Metanephros (tissue), 2 donors: ENCODE results near the gene ZNF213. TPM values are rescaled to one million over a fixed set of nuclear protein-coding genes. Genes with fewer than 3 reads are reported as not detected.

Experiments used
- small RNA-seq: library from RNA; depleted of rRNA; stranded (forward); fragments of <200 nt; gene quantifications from one replicate; pipeline ENCODE3, GENCODE V24; 2014; ENCODE audit warnings: low replicate concordance
- total RNA-seq: library from RNA; depleted of rRNA; stranded (reverse); fragments of >200 nt; gene quantifications from one replicate; pipeline ENCODE4 v1.2.3, GENCODE V29; 2014

The ZNF213 gene, protein sequence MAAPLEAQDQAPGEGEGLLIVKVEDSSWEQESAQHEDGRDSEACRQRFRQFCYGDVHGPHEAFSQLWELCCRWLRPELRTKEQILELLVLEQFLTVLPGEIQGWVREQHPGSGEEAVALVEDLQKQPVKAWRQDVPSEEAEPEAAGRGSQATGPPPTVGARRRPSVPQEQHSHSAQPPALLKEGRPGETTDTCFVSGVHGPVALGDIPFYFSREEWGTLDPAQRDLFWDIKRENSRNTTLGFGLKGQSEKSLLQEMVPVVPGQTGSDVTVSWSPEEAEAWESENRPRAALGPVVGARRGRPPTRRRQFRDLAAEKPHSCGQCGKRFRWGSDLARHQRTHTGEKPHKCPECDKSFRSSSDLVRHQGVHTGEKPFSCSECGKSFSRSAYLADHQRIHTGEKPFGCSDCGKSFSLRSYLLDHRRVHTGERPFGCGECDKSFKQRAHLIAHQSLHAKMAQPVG
- total RNA-seq = 13.0 TPM

DNA sequence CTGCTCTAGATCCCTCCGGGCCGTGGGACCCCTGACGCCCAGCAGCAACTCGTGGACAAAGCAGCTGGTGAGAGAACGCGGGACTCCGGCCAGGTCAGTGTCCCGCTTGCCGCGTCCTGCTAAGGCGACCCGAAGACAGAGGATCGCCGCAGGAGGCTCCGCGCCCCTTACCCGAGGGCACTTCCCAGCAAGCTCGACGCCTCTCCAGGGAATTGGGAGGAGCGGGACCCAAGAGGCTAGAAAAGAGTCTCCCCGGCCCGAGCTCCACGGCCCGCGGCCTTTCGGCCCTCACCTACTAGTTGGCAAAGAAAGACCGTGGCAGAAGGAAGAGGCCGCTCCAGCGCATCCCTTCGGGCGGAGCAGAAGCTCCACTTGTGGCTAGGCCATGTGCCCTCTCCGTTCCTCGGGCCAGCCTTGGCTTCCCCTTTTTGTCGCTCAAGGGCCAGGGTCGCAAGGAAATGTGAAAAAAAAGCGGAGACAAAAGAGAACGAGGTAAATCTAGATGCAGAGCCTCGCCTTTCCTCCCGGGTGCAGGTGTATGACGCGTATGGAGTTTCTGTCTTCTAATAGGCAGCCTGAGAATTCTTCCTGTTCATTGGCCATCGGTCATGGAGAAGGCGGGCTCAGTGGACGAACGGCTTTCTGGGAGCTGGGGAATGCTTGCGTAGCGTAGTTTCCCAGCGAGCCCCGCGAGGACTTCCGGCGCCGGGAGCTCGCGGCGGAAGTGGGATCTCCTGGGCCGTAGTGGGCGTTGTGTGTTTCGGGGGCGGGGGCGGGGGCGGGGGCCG is at the start of gene ZNF213:
Gene ZNF213 (plus strand): TSS at position 692 of the 788 bp plus-strand sequence. CDS start 2,252 bp downstream, outside the sequence.

DNA sequence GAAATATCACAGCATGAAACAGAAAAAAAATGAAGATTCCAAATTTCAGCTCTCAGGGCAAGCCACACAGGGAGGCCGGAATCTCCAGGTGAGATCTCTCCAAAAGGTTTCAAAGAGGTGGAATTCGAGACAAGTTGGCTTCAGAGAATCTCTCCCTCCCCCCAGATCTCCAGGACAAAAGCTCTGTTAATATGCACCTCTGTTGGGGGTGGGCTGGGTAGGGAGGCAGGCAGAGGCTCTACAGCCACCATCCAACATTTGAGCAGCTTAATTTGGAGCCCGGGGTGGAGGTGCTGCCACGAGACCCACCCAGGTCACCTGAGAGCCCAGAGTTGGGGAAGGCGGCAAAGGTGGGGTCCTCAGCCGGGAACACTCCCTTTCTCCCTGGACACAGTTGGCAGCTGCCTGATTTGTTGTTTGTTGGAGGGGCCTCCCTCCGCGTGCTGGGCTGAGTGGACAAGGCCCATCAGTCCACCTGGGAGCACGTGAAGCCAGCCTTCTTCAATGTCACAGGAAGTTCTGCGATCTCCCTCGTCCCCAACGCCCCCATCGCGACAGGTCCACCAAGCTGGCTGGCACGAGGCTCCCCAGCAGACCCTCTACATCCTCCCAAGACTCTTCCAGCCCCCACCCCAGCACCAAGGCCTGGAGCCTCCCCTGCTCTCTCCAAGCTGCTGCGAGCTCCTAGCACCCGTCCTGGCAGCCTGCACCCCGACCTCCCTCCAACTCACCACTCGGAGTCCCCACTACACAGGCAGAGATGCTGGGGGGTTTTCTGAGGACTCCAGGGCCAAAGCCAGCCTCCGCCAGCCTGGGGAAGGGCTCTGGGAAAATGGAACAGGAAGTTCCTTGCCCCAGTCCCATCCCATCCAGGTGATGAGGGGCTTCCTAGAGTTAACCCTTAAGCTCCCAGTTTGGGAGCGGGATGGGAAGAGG is 36.1 kb upstream of the ZNF213 start, which contains the start of gene ZSCAN10:
Gene ZSCAN10 (minus strand): TSS at position 836 of the 936 bp plus-strand sequence. CDS start 6,357 bp downstream, outside the sequence.

DNA sequence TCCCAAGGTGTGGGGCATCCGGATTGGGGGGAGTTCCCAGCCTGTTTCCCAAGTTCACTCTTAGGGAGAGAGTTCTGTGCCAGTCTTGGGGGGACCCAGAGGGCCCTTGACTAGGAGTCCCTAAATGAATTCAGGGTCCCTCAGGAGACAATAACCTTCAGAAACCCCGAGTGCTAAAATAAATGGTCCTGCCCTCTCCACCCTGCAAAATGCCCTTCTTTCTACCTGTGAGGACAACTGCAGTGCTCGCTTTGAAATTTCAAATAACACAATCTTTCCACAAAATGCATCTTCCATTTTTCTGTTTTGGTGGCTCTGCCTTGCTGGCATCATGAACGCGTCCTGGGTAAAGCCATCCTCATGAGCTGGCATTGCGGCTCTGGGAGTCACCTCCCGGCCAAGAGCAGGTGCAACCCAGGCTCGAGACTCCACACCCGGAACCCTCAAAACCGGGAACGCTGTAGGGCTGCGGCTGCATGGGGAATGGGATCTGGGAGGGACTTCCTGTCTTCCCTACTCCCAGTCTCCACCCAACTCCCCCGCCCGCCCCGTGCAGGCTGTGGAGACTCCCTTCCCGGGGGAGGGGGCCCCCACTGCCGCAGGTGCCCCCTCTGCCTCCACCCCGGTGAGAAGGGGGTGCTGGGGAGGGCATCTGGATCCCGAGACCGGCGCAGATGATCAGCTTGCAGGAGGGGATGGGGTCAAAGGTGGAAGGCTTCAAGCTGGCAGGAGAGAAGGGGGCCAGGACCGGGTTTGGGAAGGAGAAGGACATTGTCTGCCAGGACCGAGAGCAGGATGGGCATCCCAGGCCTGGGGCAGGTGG is 22.6 kb upstream of the ZNF213 start, which contains the start of gene ZNF205:
Gene ZNF205 (plus strand): TSS at position 529 of the 823 bp plus-strand sequence. CDS start 845 bp downstream, outside the sequence.

DNA sequence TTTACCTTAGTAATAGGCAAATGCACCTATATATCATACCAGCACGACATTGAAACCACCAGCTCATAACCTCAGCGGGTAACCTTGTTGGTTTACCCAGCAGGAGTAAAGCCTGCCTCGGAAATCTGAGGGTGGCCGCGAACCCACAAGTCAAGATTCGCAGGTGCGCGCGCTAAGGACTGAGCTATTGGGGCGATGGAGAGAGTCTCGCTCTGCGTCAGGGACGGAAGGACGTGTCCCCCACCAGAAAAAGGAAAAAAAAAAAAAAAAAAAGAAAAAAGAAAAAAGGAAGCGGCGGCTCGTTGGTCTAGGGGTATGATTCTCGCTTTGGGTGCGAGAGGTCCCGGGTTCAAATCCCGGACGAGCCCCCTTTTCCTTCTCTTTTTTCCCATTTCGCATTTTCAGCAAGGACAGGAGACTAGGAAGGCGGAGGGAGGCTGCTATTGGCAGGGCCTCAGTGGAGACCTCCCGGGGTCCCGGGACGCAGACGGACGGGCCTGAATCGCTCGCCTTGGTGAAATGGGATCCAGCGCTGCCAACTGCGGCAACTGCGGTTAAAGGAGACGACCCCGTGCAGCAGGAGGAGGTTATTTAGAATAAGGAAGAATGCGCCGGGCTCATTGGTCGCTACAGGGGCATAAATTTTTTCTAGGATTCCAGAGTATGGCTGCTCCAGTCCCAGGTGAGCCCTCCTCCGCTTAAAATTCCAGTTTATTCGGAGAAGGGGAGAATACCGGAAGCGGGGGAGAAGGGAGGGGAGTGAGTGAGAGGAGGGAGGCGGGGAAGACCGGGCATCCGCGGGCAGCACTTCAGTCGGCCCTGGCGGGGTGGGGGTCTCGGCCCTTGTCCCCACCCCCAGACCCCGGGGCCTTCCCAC is 53.2 kb downstream of the ZNF213 start, which contains the start of gene OR1F1:
Gene OR1F1 (plus strand): TSS at position 407 of the 877 bp plus-strand sequence.

Small RNA genes lying within 50 kb of the gene (small RNA-seq; reads per million reads assigned to genes)
- gene RNU1-22P = not detected

Other genes starting within 250 kb of the ZNF213 start
- gene FLYWCH1, start 223.1 kb upstream of the ZNF213 start, total RNA-seq = 23.8 TPM
- 2.9 TPM for gene KREMEN2, start 170.8 kb upstream of the ZNF213 start, total RNA-seq
- 5.2 TPM for gene PAQR4, start 165.7 kb upstream of the ZNF213 start, total RNA-seq
- gene PKMYT1, start 154.6 kb upstream of the ZNF213 start, total RNA-seq = 8.6 TPM
- 2.5 TPM for gene CLDN9, start 122.1 kb upstream of the ZNF213 start, total RNA-seq
- 7.6 TPM for gene CLDN6, start 116.8 kb upstream of the ZNF213 start, total RNA-seq
- 25.6 TPM for gene TNFRSF12A, start 114.7 kb upstream of the ZNF213 start, total RNA-seq
- 25.4 TPM for gene HCFC1R1, start 111.1 kb upstream of the ZNF213 start, total RNA-seq
- gene THOC6, start 111.0 kb upstream of the ZNF213 start, total RNA-seq = 18.2 TPM
- 3.3 TPM for gene BICDL2, start 98.1 kb upstream of the ZNF213 start, total RNA-seq
- gene MMP25, start 88.5 kb upstream of the ZNF213 start, total RNA-seq = 4.4 TPM
- gene IL32, start 69.4 kb upstream of the ZNF213 start, total RNA-seq = 44.8 TPM
- gene ZSCAN10, start 35.7 kb upstream of the ZNF213 start, total RNA-seq = 0.12 TPM
- gene ZNF205, start 22.4 kb upstream of the ZNF213 start, total RNA-seq = 19.0 TPM
- not detected for gene OR1F1, start 53.2 kb downstream of the ZNF213 start, total RNA-seq
- 9.2 TPM for gene ZNF200, start 100.1 kb downstream of the ZNF213 start, total RNA-seq
- 2.9 TPM for gene MEFV, start 121.6 kb downstream of the ZNF213 start, total RNA-seq
- 55.0 TPM for gene ZNF263, start 148.5 kb downstream of the ZNF213 start, total RNA-seq
- 14.2 TPM for gene TIGD7, start 170.4 kb downstream of the ZNF213 start, total RNA-seq
- 36.3 TPM for gene ZNF75A, start 170.5 kb downstream of the ZNF213 start, total RNA-seq
- 1.3 TPM for gene OR2C1, start 220.9 kb downstream of the ZNF213 start, total RNA-seq